Suprapubic skin (tissue), 4 donors: Measurements from ENCODE around the gene ZDHHC14.

ENCODE experiments used
- CTCF ChIP-seq, 2 donors: fragments of 200-600 bp in 1 of 2; fragments of 450-650 bp in 1 of 2; sonication (generic) in 1 of 2; IDR thresholded peaks; one replicate each; pipeline ENCODE4 v1.5.1; 2016 to 2019; ENCODE audit warnings: antibody characterized with exemption in 2 of 2, mild to moderate bottlenecking in 1 of 2, moderate library complexity in 1 of 2
- EP300 ChIP-seq: sonication (generic); formaldehyde crosslinking; IDR thresholded peaks from one replicate; pipeline ENCODE4 v1.6.1; 2017; ENCODE audit warnings: antibody characterized with exemption
- POLR2A ChIP-seq, 2 donors: fragments of 450-650 bp; IDR thresholded peaks; one replicate each; pipeline ENCODE4 v1.6.1; 2017; ENCODE audit warnings: antibody characterized with exemption in 2 of 2, mild to moderate bottlenecking in 2 of 2, moderate library complexity in 2 of 2
- POLR2AphosphoS5 ChIP-seq, 3 donors: sonication (generic); formaldehyde crosslinking; IDR thresholded peaks; one replicate each; pipeline ENCODE4 v1.6.1; 2017; ENCODE audit warnings: antibody characterized with exemption in 3 of 3

- TF ChIP-seq EP300 (no peak), POLR2AphosphoS5 (IDR thresholded peaks at IDR 0.05) (no peak), CTCF (IDR thresholded peaks at IDR 0.05) (no peak), POLR2A (IDR thresholded peaks at IDR 0.05) (no peak)
Measured at GRCh38 chr6:157656437-157656997, 275.5 kb downstream of the ZDHHC14 start.
